Activated B cell treated with CpG ODN at 0.5 μM for 24 hours (primary cell): ENCODE data around the gene STXBP1. TPM values are rescaled to one million over a fixed set of nuclear protein-coding genes. Genes with fewer than 3 reads are reported as not detected.

Experiments used
- ATAC-seq: fragments of 200-7000 bp; cut with Tn5 transposase; one replicate; pipeline ENCODE4 v1.10.0; 2021; ENCODE audit warnings: low read depth, mild to moderate bottlenecking, moderate library complexity
- CTCF ChIA-PET: fragments of 350-600 bp; sonication (Branson Sonifier 250); formaldehyde crosslinking; loops from one replicate; lab custom pipeline; 2021; ENCODE audit warnings: antibody characterized with exemption; lab: Charles Lee
- POLR2A ChIA-PET: fragments of 350-600 bp; sonication (Branson Sonifier 250); formaldehyde crosslinking; loops from one replicate; lab custom pipeline; 2021; ENCODE audit warnings: antibody characterized with exemption; lab: Charles Lee
- DNase-seq: peaks from one replicate; pipeline ENCODE4 v3.0.0; 2022
- H3K27ac Mint-ChIP-seq: one replicate; pipeline ENCODE4 v1.8.0; 2020; ENCODE audit warnings: mixed read lengths
- H3K27me3 Mint-ChIP-seq: one replicate; pipeline ENCODE4 v1.8.0; 2021; ENCODE audit warnings: mixed read lengths
- H3K36me3 Mint-ChIP-seq: one replicate; pipeline ENCODE4 v1.8.0; 2021; ENCODE audit warnings: low read depth, mixed read lengths
- H3K4me1 Mint-ChIP-seq: one replicate; pipeline ENCODE4 v1.8.0; 2021; ENCODE audit warnings: mixed read lengths
- H3K4me3 Mint-ChIP-seq: one replicate; pipeline ENCODE4 v1.8.0; 2020; ENCODE audit warnings: mild to moderate bottlenecking, mixed read lengths
- H3K9me3 Mint-ChIP-seq: one replicate; pipeline ENCODE4 v1.8.0; 2020; ENCODE audit warnings: mixed read lengths
- CTCF ChIP-seq: fragments of 200-600 bp; IDR thresholded peaks from one replicate; pipeline ENCODE4 v1.8.0; 2022; ENCODE audit warnings: antibody characterized with exemption, mild to moderate bottlenecking
- intact Hi-C: fragments of 100-400 bp; cut with micrococcal nuclease; formaldehyde crosslinking; loops from one replicate; pipeline ENCODE4 v1.15.1; 2024
- total RNA-seq: library from RNA; stranded (reverse); gene quantifications from 2 replicates; pipeline ENCODE4 v1.2.3, GENCODE V29; 2022

The STXBP1 gene
- total RNA-seq, 1 donor from 2014 or later: 0.73 TPM

GRCh38 chr9:127650518-127650917 is 38.4 kb downstream of the STXBP1 start:
- ATAC-seq (no peak), DNase-seq (no peak)
- no peak overlapping the region for H3K27ac Mint-ChIP-seq
- TF ChIP-seq CTCF: no peak
- no peaks in the 10 kb centered on the region for H3K4me1 Mint-ChIP-seq
- H3K4me3 Mint-ChIP-seq: no peak overlapping the region
- intact Hi-C loops: no loop called here
- peaks cover 11% of the 10 kb centered on the region for H3K27me3 Mint-ChIP-seq
- H3K36me3 Mint-ChIP-seq: no peaks in the 10 kb centered on the region
- CTCF ChIA-PET: no interaction called here
- POLR2A ChIA-PET: no interaction called here
- no peaks in the 10 kb centered on the region for H3K9me3 Mint-ChIP-seq

- no peak for DNase-seq
- H3K4me3 Mint-ChIP-seq: no peak overlapping the region
- no peak overlapping the region for H3K27ac Mint-ChIP-seq
- TF ChIP-seq CTCF: no peak
- H3K9me3 Mint-ChIP-seq: no peaks in the 10 kb centered on the region
- intact Hi-C loops: no loop called here
- no peak for ATAC-seq
- H3K27me3 Mint-ChIP-seq: peaks cover 11% of the 10 kb centered on the region
- H3K4me1 Mint-ChIP-seq: no peaks in the 10 kb centered on the region
- no peaks in the 10 kb centered on the region for H3K36me3 Mint-ChIP-seq
- POLR2A ChIA-PET: interaction anchor here (0.6 kb wide), 1 partner anchor 173 kb away, joined by 6 read pairs; no protein-coding TSS in a partner anchor
- CTCF ChIA-PET: interaction anchor here (0.7 kb wide), 1 partner anchor 12 kb away, joined by 3 read pairs; no protein-coding TSS in a partner anchor
These were observed 39.9 kb downstream of the STXBP1 start for GRCh38 chr9:127651697-127652610.

GRCh38 chr9:127652733-127653132 is 40.7 kb downstream of the STXBP1 start:
- Mint-ChIP-seq H3K4me3 (no peak overlapping the region), H3K4me1 (no peaks in the 10 kb centered on the region), H3K27me3 (peaks cover 11% of the 10 kb centered on the region), H3K36me3 (no peaks in the 10 kb centered on the region), H3K9me3 (no peaks in the 10 kb centered on the region), H3K27ac (no peak overlapping the region)
- ChIA-PET POLR2A (interaction anchor here (0.6 kb wide), 1 partner anchor 172 kb away, joined by 6 read pairs; no protein-coding TSS in a partner anchor), CTCF (no interaction called here)
- DNase-seq: no peak
- intact Hi-C loops: no loop called here
- TF ChIP-seq CTCF: no peak
- no peak for ATAC-seq

- CTCF ChIA-PET: no interaction called here
- H3K4me3 Mint-ChIP-seq: no peak overlapping the region
These were observed 42.5 kb downstream of the STXBP1 start for GRCh38 chr9:127654619-127655018.

More at GRCh38 chr9:127654619-127655018, 42.5 kb downstream of the STXBP1 start:
- Mint-ChIP-seq H3K27ac (no peak overlapping the region), H3K27me3 (peaks cover 8% of the 10 kb centered on the region), H3K36me3 (no peaks in the 10 kb centered on the region), H3K4me1 (no peaks in the 10 kb centered on the region), H3K9me3 (no peaks in the 10 kb centered on the region)
- intact Hi-C loops: no loop called here
- ATAC-seq (no peak), DNase-seq (no peak)
- TF ChIP-seq CTCF: no peak
- POLR2A ChIA-PET: no interaction called here
